ENCODE results near the gene SETD3. TPM values are rescaled to one million over a fixed set of nuclear protein-coding genes. Genes with fewer than 3 reads are reported as not detected.

SETD3 gene
- total and polyA plus RNA-seq, 10 of the 15 experiments (the other 5 are each of a cell fraction or from before 2014, with no cell fraction given): 11.3 to 44.2 (median 36.5) TPM

DNA sequence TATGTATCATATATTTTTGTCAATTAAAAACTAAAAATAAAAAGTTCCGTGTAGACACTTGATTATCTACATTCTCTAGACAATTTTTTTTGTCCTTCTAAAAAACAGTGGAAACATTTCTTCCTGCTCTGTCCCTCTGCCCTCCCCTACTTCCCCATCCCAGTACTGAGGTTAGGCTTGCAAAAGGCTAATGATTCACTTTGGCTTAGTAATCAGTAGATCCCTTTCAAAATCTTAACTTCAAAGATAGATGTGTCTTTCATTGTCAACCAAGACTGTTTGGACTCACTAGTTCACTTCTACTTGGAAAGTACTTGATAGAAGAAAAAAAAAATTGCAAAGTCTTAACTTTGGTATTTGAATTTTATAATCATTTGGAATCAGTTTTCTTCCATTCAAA is 3.8 kb downstream of the SETD3 start (continued):
- TF ChIP-seq, protein P1, sequence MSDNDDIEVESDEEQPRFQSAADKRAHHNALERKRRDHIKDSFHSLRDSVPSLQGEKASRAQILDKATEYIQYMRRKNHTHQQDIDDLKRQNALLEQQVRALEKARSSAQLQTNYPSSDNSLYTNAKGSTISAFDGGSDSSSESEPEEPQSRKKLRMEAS (IDR thresholded peaks at IDR 0.05; ENCODE audit: low read depth, low read length): no peak
- TF ChIP-seq CBX3 (IDR thresholded peaks at IDR 0.05; ENCODE audit: borderline replicate concordance, low read depth) (no peak), NFXL1 (IDR thresholded peaks at IDR 0.05; ENCODE audit: borderline replicate concordance) (no peak), ZNF24 (IDR thresholded peaks at IDR 0.05) (no peak), NR2C2 (IDR thresholded peaks at IDR 0.05; ENCODE audit: borderline replicate concordance, control insufficient read depth, insufficient read length, low read depth) (no peak), JUNB (IDR thresholded peaks at IDR 0.05) (no peak), YY1 (IDR thresholded peaks at IDR 0.05; ENCODE audit: low read depth, low read length) (no peak), EGR1 (IDR thresholded peaks at IDR 0.05; ENCODE audit: borderline replicate concordance in 1 of 2, low read depth in 2 of 2, low read length in 2 of 2) (no peak), SRF (IDR thresholded peaks at IDR 0.05; ENCODE audit: low read depth in 2 of 2, low read length in 2 of 2) (no peak), PML (IDR thresholded peaks at IDR 0.05; ENCODE audit: low read length) (no peak), NBN (IDR thresholded peaks at IDR 0.05) (no peak)

DNA sequence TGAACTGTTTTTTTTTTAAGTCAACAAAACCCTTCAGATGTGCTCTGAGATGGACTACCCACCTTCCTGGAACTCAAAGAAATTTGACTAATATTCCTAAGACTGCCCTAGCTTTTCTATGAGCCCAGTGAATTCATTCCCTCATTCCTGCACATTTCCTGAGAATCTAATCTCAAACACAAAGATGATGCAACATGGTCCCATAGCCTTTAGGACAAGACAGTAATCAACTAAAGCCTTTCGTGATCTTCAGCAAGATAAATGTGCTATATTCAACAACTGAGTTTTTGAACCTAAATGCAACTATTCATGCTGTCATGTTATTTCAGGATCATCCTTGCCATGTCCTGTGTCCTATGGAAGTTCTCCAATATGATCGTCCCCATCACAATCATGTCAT is 5.0 kb downstream of the SETD3 start:
- intact Hi-C loops (cut with micrococcal nuclease; ENCODE audit: unreplicated experiment) (no loop called here), in situ Hi-C loops (cut with MboI) (no loop called here)
- no peaks in the 10 kb centered on the region for H4K20me1 ChIP-seq (ENCODE audit: control insufficient read depth, insufficient read depth)
- CTCF ChIA-PET: no interaction called here
- RAD21 ChIA-PET (ENCODE audit: unreplicated experiment): no interaction called here
- H3K36me3 ChIP-seq (ENCODE audit: control insufficient read depth in 2 of 2, insufficient read depth in 2 of 2, low read length in 1 of 2): no peaks in the 10 kb centered on the region
- SMC1A ChIA-PET (ENCODE audit: uncharacterized antibody, unreplicated experiment): interaction anchor here (0.8 kb wide), 1 partner anchor 9 kb away, joined by 3 read pairs; no protein-coding TSS in a partner anchor
- no peak overlapping the region for H3K4me2 ChIP-seq (ENCODE audit: control insufficient read depth, insufficient read depth)
- 98% methylated on average over 2 of the region's 2 CpGs for WGBS (ENCODE audit: insufficient coverage, insufficient replicate concordance, low lambda C conversion rate, missing lambda C conversion rate)
- TF ChIP-seq ZNF384 (IDR thresholded peaks at IDR 0.05; ENCODE audit: borderline replicate concordance, low read depth, low read length): no peak
- TF ChIP-seq, protein P1 (IDR thresholded peaks at IDR 0.05; ENCODE audit: low read depth, low read length): no peak
- no peak for TF ChIP-seq EED (IDR thresholded peaks at IDR 0.05; ENCODE audit: low read depth)
- no peak for TF ChIP-seq NR2C1 (IDR thresholded peaks at IDR 0.05)
- TF ChIP-seq NBN (IDR thresholded peaks at IDR 0.05): no peak
- TF ChIP-seq IKZF2 (IDR thresholded peaks at IDR 0.05): no peak
- no peak for TF ChIP-seq EP300 (IDR thresholded peaks at IDR 0.05; ENCODE audit: borderline replicate concordance in 1 of 2, control insufficient read depth in 1 of 2, low read depth in 2 of 2, low read length in 2 of 2)
- no peak for TF ChIP-seq SREBF1 (IDR thresholded peaks at IDR 0.05; ENCODE audit: low read length)
- no peak for TF ChIP-seq SREBF2 (IDR thresholded peaks at IDR 0.05; ENCODE audit: low read length)
- TF ChIP-seq NFYA (IDR thresholded peaks at IDR 0.05; ENCODE audit: borderline replicate concordance, low read depth, low read length): no peak
- TF ChIP-seq DPF2 (IDR thresholded peaks at IDR 0.05): no peak
- TF ChIP-seq JUND (IDR thresholded peaks at IDR 0.05; ENCODE audit: low read depth, low read length): no peak
- no peak for TF ChIP-seq BHLHE40 (IDR thresholded peaks at IDR 0.05; ENCODE audit: borderline replicate concordance in 1 of 2, low read depth in 2 of 2, low read length in 1 of 2)
- no peak for TF ChIP-seq SPI1 (IDR thresholded peaks at IDR 0.05; ENCODE audit: borderline replicate concordance, insufficient read depth, low read depth, low read length)
- no peak for TF ChIP-seq RFX5 (IDR thresholded peaks at IDR 0.05; ENCODE audit: low read depth, low read length)
- no peaks in the 10 kb centered on the region for H3K9me3 ChIP-seq (replicated peaks; ENCODE audit: control insufficient read depth, insufficient read depth, low read length)
- H3K27me3 ChIP-seq (replicated peaks in 1 of 2; ENCODE audit: control insufficient read depth in 2 of 2, insufficient read depth in 2 of 2, low read length in 1 of 2): no peaks in the 10 kb centered on the region
- H2AFZ ChIP-seq (ENCODE audit: control insufficient read depth, low read depth, low read length): no peak overlapping the region
- H3K4me1 ChIP-seq (ENCODE audit: control insufficient read depth, insufficient read depth, low read length): peaks cover 4% of the 10 kb centered on the region; the same call in 1 of the 2 replicates
- no peak overlapping the region for H3K4me3 ChIP-seq
- DNase-seq (ENCODE audit: low read depth, low spot score) (no peak), FAIRE-seq (no peak), ATAC-seq (no peak)
- H3K27ac ChIP-seq (ENCODE audit: control insufficient read depth, insufficient read depth): no peak overlapping the region
- H3K79me2 ChIP-seq (ENCODE audit: control insufficient read depth, insufficient read depth, low read length): peaks cover 79% of the 10 kb centered on the region
- no peak overlapping the region for H3K9ac ChIP-seq (ENCODE audit: control insufficient read depth, insufficient read depth, low read length)
- POLR2A ChIA-PET: no interaction called here
- BruUV-seq (replicated peaks): no TSS peak

Measured in GM12878 (cell line).